Measurements from ENCODE around the gene EXOC6B.
"Not testable (repeated sequence)": the region's sequence is repeated elsewhere in the genome, so short reads cannot be mapped to it uniquely, and the experiment has no call there.

EXOC6B gene

DNA sequence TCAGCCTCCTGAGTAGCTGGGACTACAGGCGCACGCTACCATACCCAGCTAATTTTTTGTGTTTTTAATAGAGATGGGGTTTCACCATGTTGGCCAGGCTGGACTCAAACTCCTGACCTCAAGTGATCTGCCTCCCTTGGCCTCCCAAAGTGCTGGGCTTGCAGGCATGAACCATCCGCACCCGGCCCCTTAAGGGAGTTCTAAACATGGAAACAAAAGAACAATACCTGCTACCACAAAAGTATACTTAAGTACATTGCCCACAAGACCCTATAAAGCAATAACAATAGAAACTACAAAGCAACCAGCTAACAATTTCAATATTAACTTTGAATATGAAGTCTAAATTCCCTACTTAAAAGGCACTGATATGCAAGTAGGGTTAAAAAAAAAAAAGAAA is 242.0 kb downstream of the EXOC6B start:
- not testable (repeated sequence) for DNase-seq

GRCh38 chr2:72583376-72583775 is 242.5 kb downstream of the EXOC6B start:
- DNase-seq = no peak

GRCh38 chr2:72581560-72582181 is 244.2 kb downstream of the EXOC6B start:
- no peak for DNase-seq

DNA sequence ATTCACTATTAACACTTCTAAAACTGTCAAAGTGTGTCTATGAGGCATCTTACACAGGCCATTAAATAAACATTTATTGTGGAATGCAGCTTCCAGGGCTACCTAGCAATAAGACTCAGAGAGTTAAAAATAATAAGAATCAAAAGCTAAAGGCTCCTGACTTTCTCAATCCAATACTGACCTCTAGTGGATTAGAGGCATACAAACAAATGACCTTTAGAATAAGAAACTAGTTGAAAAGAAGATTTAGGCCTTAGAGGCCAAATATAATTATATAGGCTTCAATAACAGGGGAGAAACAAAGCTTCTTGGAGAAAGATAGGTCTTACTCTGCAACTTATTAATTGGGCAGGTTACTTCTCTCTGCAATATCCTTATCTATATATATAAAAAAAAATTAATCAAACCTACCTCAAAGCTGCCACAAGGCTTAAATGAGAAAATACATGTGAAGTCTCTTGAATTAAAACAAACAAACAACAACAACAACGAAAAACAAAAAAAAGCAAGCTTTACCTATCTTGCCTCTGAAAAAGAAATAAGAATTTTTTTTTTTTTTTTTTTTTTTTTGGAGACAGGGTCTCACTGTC is 246.1 kb downstream of the EXOC6B start:
- DNase-seq = peak; percentile 29

DNA sequence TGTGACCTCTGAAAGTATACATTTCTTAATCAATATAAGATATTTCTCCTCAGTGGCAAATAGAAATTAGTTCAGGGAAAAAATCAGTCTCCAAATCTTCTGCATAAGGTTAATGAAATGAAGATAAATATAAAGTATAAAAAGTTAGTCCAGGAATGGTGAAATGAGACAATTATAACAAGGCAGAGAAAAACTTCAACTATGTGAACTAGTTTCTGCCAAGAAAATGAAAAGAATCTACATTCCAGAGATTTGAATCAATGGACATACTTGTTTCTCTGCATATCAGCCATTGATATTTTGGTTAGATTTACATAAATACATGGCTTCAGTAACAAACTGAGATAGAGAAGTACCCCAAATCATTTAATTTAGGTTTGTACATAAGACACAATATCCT is 249.0 kb downstream of the EXOC6B start:
- DNase-seq = no peak

DNA sequence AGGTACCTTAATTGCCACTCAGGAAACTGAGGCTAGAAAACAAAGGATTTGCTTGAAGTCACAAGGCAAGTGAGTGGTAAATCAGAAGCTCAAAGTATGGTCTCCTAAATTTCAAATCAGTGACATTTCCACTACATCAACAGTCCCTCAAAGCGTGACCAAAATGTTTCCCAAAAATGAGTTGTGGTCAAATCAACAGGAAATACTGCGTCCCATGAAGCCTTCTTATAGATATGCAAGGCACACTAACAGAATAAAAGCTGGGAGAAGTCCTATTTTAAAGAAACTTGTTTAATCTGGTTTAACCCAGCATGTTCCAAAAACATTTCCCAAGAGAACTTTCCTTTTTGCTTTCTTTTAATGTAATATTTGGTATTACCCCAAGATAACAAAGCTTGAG is 249.4 kb downstream of the EXOC6B start:
- DNase-seq = no peak

DNA sequence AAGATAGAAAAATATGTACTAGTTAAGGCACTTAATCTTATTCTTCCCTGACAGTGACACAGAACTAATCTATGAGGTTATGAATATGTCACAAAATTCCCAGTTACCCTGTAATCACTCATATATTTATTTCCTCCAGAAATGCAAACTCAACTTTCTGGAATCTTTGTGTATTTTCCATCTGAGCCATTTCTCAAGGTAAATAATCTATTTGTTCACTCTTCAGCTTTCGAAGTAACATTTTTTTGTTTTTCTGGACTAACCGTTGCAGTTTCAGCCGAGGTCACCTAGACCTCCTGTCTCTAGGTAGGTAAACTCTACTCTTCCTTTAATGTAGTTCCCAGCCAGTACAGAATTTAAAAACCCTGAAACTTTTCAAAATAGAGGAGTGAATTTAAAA is 250.9 kb downstream of the EXOC6B start:
- no peak for DNase-seq

DNA sequence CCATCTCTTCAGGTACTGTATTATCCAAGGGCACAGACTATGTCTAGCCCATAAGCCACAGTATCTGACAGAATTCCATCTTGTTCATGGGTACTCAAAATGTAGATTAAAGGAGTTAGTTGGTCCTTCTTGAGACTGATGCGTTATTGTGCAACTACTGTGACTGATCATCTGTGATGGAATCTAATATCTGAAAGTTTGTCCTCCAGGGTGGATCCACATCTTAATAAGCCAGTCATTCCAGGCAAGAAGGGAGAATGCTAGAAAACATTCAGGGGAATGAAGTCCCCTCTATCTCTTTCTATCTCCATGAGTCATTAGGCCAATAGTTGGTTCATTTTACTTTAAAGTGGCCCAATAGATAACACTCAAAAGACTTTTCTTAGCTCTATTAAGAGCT is 252.6 kb downstream of the EXOC6B start:
- DNase-seq = no peak

DNA sequence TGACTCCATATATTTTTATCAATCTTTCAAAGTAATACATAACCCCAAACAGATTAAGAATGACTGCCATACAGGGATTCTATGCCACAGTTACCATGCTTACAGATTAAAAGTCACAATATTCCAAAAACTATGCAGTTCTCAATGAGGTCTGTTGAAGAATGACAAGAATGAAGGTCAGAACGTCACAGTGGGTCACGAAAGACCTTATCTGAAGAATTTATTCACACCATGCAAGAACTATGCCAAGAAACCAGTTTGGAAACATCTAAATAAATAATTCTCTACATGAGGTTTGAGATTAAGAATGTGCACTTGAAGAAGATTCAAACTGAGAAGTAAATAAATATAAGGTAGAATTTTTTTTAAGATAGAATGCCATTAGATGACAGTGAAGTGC is 253.3 kb downstream of the EXOC6B start:
- DNase-seq = no peak

DNA sequence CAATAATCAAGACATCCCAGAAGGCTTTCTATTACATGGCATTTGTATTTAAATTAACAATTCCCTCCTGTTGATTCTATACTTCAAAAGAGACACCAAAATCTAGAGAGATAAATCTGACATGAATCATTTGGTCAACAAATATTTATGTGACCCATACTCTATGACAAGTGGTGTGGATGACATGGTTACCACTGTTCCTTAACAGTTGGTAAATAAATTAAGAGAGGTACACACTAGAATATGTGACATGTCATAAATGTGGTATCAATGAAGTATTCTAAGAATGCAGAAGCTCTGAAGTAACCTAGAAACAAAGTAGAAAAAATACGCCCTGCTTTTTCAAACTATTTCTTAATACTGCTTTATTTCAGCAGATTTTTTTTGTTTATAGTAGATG is 255.4 kb downstream of the EXOC6B start:
- DNase-seq = no peak

GRCh38 chr2:72562451-72563153 is 263.2 kb downstream of the EXOC6B start:
- no peak for DNase-seq

- no peak for DNase-seq
Measured at GRCh38 chr2:72561621-72562318, 264.1 kb downstream of the EXOC6B start.

DNA sequence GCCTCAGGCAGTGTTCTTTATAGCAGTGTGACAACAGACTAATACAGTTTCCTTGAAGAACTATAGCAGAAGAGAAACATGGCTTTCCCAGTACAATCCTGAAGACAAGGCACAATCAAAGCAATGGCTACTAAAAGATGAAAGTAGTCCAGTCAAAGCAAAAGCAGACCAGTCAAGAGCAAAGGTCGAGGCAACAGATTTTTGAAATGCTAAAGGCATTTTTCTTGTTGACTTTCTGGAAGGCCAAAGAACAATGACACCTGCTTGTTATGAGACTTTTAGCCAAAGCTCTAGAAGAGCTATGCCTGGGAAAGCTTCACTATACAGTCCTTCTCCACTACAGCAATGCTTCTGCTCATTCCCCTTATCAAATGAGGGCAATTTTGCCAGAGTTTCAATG is 269.9 kb downstream of the EXOC6B start:
- no peak for DNase-seq

DNA sequence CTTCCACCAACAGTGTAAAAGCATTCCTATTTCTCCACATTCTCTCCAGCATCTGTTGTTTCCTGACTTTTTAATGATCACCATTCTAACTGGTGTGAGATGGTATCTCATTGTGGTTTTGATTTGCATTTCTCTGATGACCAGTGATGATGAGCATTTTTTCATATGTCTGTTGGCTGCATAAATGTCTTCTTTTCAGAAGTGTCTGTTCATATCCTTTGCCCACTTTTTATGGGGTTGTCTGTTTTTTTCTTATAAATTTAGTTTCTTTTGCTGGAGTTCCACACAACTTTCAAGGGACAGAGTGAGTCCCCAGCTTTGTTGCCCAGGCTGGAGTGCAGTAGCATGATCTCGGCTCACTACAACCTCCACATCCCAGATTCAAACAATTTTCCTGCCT is 270.5 kb downstream of the EXOC6B start:
- DNase-seq = not testable (repeated sequence)

DNA sequence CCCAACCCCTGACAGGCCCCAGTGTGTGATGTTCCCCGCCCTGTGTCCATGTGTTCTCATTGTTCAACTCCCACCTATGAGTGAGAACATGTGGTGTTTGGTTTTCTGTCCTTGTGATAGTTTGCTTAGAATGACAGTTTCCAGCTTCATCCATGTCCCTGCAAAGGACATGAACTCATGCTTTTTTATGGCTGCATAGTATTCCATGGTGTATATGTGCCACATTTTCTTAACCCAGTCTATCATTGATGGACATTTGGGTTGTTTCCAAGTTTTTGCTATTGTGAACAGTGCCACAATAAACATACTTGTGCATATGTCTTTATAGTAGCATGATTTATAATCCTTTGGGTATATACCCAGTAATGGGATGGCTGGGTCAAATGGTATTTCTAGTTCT is 270.9 kb downstream of the EXOC6B start:
- not testable (repeated sequence) for DNase-seq

GRCh38 chr2:72554381-72554780 is 271.5 kb downstream of the EXOC6B start:
- no peak for DNase-seq

DNA sequence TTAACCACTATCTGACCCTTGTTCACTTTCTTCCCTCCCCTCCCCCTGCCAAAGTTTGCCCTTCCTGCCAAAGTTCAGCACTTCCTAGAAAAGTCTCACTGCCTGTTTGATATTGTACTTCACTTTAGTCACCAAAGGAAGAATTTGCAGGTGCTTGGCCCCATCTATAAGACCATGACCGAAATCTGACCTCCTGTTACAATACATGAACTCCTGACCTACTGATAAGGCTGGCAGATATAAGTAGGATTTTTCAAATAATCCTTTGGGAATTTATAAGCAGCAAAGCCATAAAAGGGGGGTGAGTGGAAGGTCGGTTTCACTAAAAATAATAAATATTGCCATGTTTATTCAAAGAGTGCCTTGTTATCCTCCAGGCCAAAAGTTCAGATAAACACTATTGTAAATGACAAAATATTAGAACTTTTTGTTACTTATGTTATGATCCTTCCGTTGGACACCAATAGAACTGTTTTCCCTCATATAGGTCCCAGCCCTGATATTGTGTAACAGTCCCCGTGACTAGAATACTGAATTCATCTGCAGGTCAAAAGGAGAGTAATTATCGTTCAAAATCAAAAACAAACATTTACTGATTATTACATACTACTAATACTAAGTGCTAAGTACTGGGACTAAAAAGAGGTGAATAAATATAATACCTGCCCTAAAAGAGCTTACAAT is 277.6 kb downstream of the EXOC6B start:
- no peak for DNase-seq

GRCh38 chr2:72545790-72546189 is 280.0 kb downstream of the EXOC6B start:
- DNase-seq = no peak

DNA sequence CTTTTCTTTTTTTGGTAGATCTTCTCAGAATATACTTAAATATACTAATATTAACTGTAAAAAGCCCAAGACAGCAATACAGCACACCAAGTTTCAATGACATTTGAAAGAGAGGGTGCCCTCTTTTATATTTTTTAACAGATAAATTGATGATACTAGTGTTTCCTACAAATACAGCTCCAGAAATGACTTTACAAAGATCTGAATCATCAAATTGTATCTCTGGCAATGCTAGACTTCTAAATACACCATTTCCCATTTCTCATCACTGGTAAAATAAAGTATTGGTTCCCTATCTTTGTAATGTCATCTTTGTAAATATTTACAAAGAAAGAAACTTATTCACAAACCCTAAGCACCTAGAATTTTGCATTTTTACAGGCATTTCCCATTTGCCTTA is 281.3 kb downstream of the EXOC6B start:
- no peak for DNase-seq

- DNase-seq = no peak
Measured at GRCh38 chr2:72543497-72544216, 282.2 kb downstream of the EXOC6B start.

GRCh38 chr2:72539071-72539552 is 286.7 kb downstream of the EXOC6B start:
- DNase-seq = no peak

DNA sequence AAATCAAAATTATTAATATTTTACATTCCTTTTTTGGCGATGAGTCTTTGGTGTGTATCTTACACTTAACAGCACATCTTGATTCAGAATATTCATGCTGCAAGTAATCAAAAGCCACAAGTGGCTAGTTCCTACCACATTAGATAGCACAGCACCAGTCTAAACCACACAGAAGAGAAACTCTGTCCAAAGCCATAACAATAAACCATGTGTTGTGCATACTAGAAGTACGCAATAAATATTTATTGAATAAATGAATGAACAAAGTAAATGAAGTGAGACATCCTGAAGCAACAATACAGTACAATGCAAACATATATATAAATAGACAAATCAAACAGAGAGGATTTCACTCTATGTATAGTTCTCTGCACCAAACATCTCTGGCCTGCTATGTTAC is 287.3 kb downstream of the EXOC6B start:
- DNase-seq = no peak

All from CD4-positive, alpha-beta T cell treated with Interleukin-12 subunit alpha and Interleukin-12 subunit beta, for 1 hour (primary cell).